Measurements from ENCODE around the gene SIK3.

Gene SIK3

GRCh38 chr11:117010808-117011540 is 87.3 kb downstream of the SIK3 start:
- in situ Hi-C loops (cut with MboI; ENCODE audit: low pct_unique_long_range_greater_than_20kb, low sequenced_read_pairs, unreplicated experiment): no loop called here
- DNase-seq (ENCODE audit: low spot score): no peak
- no peak for TF ChIP-seq CTCF (IDR thresholded peaks at IDR 0.05; ENCODE audit: extremely low read depth, insufficient read depth, missing control alignments)

- in situ Hi-C loops (cut with MboI; ENCODE audit: low pct_unique_long_range_greater_than_20kb, low sequenced_read_pairs, unreplicated experiment): no loop called here
- DNase-seq (ENCODE audit: low spot score): no peak
- no peak for TF ChIP-seq CTCF (IDR thresholded peaks at IDR 0.05; ENCODE audit: extremely low read depth, insufficient read depth, missing control alignments)
Measured at GRCh38 chr11:117009905-117010605, 88.2 kb downstream of the SIK3 start.

- in situ Hi-C loops (cut with MboI; ENCODE audit: low pct_unique_long_range_greater_than_20kb, low sequenced_read_pairs, unreplicated experiment): no loop called here
- no peak for TF ChIP-seq CTCF (IDR thresholded peaks at IDR 0.05; ENCODE audit: extremely low read depth, insufficient read depth, missing control alignments)
- no peak for DNase-seq (ENCODE audit: low spot score)
Measured at GRCh38 chr11:117005758-117006157, 92.5 kb downstream of the SIK3 start.

- in situ Hi-C loops (cut with MboI; ENCODE audit: low pct_unique_long_range_greater_than_20kb, low sequenced_read_pairs, unreplicated experiment): no loop called here
- no peak for TF ChIP-seq CTCF (IDR thresholded peaks at IDR 0.05; ENCODE audit: extremely low read depth, insufficient read depth, missing control alignments)
- DNase-seq (ENCODE audit: low spot score): no peak
Measured at GRCh38 chr11:117002639-117003299, 95.5 kb downstream of the SIK3 start.

GRCh38 chr11:117000014-117000737 is 98.1 kb downstream of the SIK3 start:
- DNase-seq (ENCODE audit: low spot score): no peak
- in situ Hi-C loops (cut with MboI; ENCODE audit: low pct_unique_long_range_greater_than_20kb, low sequenced_read_pairs, unreplicated experiment): no loop called here
- TF ChIP-seq CTCF (IDR thresholded peaks at IDR 0.05; ENCODE audit: extremely low read depth, insufficient read depth, missing control alignments): no peak

GRCh38 chr11:116997071-116997470 is 101.2 kb downstream of the SIK3 start:
- DNase-seq (ENCODE audit: low spot score): no peak
- in situ Hi-C loops (cut with MboI; ENCODE audit: low pct_unique_long_range_greater_than_20kb, low sequenced_read_pairs, unreplicated experiment): no loop called here
- no peak for TF ChIP-seq CTCF (IDR thresholded peaks at IDR 0.05; ENCODE audit: extremely low read depth, insufficient read depth, missing control alignments)

Data from GM13977 (cell line).